ENCODE measurements around the gene GLOD5.

DNA sequence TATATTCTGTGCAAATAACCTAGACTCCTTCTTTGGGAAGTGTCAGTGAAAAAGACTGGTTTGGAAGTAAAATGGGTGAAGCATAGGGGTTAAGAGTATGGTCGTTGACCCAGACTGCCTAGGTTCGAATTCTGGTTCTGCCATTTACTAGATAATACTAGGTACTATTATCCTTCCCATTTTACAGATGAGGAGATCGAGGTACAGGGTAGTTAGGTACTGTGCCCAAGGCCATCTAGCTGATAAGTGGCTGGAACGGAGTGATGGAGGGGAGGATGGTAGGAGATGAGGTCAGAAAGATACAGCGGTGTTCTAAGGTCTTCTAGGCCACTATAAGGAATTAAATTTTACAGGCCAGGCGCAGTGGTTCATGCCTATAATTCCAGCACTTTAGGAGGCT lies 11.1 kb downstream of the GLOD5 start:
- TF ChIP-seq, protein P1, sequence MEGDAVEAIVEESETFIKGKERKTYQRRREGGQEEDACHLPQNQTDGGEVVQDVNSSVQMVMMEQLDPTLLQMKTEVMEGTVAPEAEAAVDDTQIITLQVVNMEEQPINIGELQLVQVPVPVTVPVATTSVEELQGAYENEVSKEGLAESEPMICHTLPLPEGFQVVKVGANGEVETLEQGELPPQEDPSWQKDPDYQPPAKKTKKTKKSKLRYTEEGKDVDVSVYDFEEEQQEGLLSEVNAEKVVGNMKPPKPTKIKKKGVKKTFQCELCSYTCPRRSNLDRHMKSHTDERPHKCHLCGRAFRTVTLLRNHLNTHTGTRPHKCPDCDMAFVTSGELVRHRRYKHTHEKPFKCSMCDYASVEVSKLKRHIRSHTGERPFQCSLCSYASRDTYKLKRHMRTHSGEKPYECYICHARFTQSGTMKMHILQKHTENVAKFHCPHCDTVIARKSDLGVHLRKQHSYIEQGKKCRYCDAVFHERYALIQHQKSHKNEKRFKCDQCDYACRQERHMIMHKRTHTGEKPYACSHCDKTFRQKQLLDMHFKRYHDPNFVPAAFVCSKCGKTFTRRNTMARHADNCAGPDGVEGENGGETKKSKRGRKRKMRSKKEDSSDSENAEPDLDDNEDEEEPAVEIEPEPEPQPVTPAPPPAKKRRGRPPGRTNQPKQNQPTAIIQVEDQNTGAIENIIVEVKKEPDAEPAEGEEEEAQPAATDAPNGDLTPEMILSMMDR (IDR thresholded peaks at IDR 0.05), result no peak
- no peak for TF ChIP-seq POLR2A (IDR thresholded peaks at IDR 0.05)

All from esophagus squamous epithelium (tissue), 4 donors.